ENCODE data around the gene MYH11.
"Not testable (repeated sequence)": the region's sequence is repeated elsewhere in the genome, so short reads cannot be mapped to it uniquely, and the experiment has no call there.

The MYH11 gene

GRCh38 chr16:15705064-15705565, 151.7 kb downstream of the MYH11 start:
- DNase-seq: no peak

- peak; percentile 30 for DNase-seq
Measured at GRCh38 chr16:15704545-15704987, 152.3 kb downstream of the MYH11 start.

DNA sequence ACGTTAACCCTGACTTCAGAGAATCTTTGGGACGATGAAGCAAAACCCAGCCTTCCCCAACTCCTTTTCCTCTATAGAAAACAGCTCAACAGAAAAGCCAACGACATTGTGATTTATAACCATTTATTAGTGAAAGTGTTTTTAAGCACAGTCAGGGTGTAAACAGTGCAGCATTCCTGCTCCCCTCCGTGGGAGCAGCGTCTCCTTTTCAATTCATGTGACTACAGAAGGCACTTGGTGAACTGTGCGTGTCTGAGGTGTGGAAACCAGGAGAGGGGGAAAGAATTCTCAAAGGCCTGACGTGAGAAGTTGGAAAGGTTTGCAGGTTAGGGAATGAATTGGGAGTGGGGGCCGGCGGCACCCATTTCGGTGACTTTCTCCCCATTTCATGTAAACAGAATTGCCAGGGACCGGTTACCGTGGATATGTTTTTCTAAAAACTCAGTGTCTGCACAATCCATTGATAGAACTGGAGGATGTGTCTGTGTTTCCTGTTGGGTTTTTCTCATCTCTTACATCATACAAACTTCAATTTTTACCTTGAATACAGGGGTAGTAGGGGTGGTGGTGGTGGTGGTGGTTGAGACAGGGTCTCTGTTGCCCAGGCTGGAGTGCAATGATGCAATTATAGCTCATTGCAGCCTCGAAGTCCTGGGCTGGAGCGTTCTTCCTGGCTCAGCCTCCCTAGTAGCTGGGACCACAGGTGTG, 153.6 kb downstream of the MYH11 start:
- no peak for DNase-seq

DNA sequence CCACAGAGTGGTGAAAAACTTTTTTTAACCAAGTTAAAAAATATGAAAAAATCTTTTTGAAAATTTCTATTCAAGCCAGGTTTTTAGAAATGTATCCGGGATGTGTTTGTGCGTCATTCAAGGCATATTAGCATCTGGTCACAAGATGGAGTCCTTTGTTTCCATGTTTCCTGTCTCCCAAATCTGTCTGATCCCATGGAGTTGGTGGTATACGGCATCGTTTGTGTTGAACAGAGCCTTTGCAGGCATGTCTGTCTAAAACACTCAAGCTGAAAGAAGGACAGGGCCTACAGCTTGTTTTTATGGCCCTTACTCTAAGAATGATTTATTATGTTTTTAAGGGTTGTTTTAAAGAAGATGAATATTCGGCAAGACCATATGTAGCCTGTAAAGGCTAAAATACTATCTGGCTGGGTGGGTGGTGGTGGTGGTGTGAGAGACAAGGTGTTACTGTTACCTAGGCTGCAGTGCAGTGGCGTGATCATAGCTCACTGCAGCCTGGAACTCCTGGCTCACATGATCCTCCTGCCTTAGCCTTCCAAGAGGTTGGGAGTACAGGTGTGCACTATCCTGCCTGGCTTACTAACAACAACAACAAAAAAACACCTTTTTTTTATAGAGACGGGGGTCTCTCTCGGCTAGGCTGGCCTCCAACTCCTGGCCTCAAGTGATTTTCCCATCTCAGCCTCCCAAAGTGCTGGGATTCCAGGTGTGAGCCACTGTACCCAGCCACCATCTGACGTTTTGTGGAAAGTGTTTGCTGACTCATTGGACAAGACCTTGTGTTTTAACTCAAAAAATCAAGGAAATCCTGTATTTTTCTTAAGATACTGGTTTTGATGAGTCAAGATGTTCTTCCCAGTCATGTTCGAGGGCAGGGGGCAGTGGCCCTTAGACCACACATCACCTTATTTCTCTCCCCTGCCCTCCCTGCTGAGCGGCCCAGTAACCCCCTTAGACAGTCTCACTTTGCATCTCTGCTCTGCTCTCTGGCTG, 154.6 kb downstream of the MYH11 start:
- no peak for DNase-seq

DNA sequence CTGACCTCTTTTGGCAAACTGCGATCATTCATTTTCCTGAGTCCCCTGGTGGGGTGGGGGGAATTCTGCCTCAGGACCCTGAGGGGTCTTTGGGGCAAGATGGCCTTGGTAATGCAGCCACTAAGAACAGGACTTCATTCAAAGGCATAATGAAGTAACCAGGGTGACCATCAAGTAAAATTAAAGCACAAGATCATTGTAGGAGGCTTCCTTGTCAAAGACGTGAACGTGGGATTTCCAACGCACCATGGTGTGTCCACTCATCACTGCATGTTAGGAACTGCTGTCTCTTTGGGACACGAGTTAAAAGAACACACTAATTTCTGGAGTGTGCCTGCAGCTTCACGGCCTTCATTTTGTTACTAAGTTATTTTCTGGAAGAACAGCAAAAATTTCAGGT, 155.5 kb downstream of the MYH11 start:
- DNase-seq: no peak

GRCh38 chr16:15699819-15700218, 157.0 kb downstream of the MYH11 start:
- no peak for DNase-seq

GRCh38 chr16:15694499-15694898, 162.3 kb downstream of the MYH11 start:
- DNase-seq: no peak

DNA sequence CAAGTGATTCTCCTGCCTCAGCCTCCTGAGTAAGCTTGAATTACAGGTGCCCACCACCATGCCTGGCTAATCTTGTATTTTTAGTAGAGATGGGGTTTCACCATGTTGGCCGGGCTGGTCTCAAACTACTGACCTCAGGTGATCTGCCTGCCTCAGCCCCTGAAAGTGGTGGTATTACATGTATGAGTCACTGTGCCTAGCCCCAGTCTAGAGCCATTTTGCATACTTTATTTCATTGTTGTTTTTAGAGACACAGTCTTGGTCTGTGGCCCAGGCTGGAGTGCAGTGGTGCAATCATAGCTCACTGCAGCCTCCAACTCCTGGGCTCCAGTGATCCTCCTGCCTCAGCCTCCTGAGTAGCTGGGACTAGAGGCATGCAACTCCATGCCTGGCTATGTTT, 164.3 kb downstream of the MYH11 start:
- not testable (repeated sequence) for DNase-seq

- no peak for DNase-seq
Measured at GRCh38 chr16:15691046-15691445, 165.8 kb downstream of the MYH11 start.

DNA sequence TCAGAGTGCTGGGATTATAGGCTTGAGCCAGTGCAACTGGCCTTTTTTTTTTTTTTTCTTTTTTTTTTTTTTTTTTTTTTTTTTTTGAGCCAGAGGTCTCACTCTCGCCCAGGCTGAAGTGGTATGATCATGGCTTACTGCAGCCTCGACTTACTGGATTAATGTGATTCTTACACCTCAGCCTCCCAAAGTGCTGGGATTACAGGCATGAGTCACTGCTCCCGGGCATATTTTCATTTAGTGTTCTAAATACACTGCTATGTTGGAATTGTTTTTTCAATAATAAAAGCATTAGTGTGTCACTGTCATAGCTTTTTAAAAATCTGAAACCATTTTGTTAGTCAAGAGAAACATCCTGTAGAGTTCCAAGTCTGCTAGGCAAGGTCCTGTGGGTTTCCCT, 166.5 kb downstream of the MYH11 start:
- no peak for DNase-seq

- DNase-seq: no peak
Measured at GRCh38 chr16:15689290-15689689, 167.5 kb downstream of the MYH11 start.

DNA sequence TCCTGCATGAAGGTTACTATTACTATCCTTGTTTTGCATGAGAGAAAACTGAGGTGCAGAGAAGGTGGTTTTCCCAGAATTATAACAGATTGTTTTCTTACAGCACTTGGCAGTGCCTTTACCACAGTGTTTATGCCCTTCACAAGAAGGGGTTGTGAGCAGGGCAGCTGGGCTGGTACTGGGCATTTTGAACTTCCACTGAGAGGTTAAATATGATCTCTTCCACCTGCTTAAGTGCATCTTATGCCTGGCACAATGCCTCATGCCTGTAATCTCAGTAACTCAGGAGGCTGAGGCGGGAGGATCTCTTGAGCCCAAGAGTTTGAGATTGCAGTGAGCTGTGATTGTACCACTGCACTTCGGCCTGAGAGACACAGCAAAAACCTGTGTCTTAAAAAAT, 170.5 kb downstream of the MYH11 start:
- DNase-seq: no peak

GRCh38 chr16:15682105-15682570, 174.7 kb downstream of the MYH11 start:
- no peak for DNase-seq

DNA sequence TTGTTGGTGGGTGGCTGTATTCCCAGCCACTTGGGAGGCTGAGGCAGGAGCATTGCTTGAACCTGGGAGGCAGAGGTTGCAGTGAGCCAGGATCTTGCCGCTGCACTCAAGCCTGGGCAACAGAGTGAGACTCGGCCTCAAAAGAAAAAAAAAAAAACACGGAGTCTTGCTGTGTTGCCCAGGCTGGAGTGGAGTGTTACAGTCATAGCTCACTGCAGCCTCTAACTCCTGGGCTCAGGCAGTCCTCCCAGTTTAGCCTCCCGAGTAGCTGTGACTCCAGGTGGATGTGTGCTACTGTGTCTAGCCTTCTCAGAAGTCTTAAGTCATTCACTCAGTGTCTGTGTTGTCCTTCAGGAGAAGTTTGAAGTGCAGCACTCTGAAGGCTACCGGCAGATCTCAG, 179.4 kb downstream of the MYH11 start:
- no peak for DNase-seq

DNA sequence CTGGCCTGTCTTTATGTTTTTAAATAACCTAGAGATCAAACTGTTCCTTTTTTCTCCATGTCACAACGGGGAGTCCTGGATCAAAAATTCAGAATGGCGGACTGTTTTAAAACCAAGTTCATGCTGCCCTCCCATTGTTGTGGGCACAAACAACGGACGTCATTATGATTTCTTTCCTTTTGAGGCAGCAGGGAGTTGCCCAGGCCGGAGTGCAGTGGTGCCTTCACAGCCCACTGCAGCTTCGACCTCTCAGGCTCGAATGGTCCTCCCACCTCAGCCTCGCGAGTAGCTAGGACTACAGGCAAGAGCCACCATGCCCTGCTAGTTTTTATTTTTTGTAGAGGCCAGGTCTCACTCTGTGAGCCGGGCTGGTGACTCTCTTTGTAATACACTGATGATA, 180.3 kb downstream of the MYH11 start:
- DNase-seq: no peak

- no peak for DNase-seq
Measured at GRCh38 chr16:15674571-15674970, 182.3 kb downstream of the MYH11 start.

GRCh38 chr16:15672514-15673167, 184.2 kb downstream of the MYH11 start:
- DNase-seq: no peak

DNA sequence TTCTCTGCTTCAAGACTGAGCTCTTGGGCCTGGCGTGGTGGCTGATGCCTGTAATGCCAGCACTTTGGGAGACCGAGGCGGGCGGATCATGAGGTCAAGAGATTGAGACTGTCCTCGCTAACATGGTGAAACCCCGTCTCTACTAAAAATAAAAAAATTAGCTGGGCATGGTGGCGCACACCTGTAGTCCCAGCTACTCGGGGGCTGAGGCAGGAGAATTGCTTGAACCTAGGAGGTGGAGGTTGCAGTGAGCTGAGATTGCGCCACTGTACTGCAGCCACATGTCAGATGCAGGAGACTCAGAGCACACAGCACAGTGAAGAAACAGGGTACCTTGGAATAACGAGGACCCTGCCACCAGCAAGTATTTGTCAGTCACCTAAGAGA, 184.7 kb downstream of the MYH11 start:
- not testable (repeated sequence) for DNase-seq

DNA sequence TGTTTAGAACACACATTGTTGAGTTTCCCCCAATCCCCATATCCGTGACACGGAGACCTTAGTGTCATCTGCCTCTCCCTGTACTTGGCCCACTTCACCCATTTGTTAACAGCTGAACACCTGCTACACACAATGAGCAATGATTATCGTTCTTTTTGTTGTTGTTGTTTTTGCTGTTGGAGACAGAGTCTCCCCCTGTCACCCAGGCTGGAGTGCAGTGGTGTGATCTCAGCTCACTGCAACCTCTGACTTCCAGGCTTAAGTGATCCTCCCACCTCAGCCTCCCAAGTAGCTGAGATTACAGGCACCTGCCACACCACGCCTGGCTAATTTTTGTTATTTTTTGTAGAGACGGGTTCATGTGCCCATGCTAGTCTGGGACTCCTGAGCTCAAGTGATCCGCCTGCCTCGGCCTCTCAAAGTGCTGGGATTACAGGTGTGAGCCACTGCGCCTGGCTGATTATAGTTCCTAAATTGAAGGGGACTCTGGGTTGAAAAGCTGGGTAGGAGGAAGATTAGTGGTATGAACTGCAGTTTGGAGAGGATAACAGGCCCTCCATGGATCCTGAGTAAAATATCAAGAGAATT, 185.2 kb downstream of the MYH11 start:
- DNase-seq: no peak

DNA sequence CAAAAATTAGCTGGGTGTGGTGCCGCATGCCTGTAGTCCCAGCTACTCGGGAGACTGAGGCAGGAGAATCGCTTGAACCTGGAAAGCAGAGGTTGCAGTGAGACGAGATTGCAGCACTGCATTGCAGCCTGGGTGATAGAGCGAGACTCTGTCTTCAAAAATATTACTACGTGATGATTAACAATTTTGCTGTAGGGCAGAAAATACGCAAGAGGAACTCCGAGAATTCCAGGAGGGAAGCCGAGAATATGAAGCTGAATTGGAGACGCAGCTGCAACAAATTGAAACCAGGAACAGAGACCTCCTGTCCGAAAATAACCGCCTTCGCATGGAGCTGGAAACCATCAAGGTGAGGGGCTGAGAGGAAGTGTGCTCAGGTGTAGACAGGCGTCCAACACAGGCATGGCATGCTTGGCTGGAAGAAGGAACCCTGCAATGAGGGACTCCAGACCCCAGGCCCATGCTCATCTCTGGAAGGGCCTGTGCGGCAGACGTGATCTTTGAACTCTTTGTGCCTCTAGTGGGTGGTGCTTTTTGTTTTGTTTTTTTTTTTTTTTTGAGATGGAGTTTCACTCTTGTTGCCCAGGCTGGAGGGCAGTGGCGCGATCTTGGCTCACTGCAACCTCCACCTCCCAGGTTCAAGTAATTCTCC, 189.6 kb downstream of the MYH11 start:
- no peak for DNase-seq

- no peak for DNase-seq
Measured at GRCh38 chr16:15665107-15665506, 191.7 kb downstream of the MYH11 start.

DNA sequence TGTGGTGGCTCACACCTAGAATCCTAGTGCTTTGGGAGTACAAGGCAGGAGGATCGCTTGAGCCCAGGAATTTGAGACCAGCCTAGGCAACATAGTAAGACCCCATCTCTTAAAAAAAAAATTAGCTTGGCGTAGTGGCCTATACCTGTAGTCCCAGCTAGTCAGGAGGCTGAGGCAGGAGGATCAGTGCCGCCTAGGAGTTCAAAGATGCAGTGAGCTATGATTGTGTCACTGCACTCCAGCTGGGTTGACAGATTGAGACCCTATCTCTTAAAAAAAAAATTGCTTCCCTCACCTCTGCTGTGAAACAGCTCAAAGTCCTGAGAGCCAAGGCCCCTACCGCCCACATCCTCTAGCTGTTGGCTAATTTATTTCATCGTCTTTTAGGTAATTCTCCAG, 196.6 kb downstream of the MYH11 start:
- DNase-seq: no peak

Data from NCI-H1105 treated with DMSO at 0.1 percent for 48 hours (cell line).